Measurements from ENCODE around the gene SSMEM1. TPM values are rescaled to one million over a fixed set of nuclear protein-coding genes. Genes with fewer than 3 reads are reported as not detected.
A peak's percentile ranks its signal among the peaks of the same experiment; 100 is the strongest.

SSMEM1 gene
- total and polyA plus RNA-seq, 9 of the 15 experiments (the other 6 are each of a cell fraction or from before 2014, with no cell fraction given), result 0.10 to 0.28 (median 0.18) TPM; not detected in 4

GRCh38 chr7:130205084-130205947 is 2.3 kb upstream of the SSMEM1 start, which contains the start of gene TMEM209 (continued):
- TF ChIP-seq SP2 (IDR thresholded peaks at IDR 0.05; ENCODE audit: extremely low read depth, low read depth, low read length, poor library complexity, severe bottlenecking), result no peak
- TF ChIP-seq ATF4 (CRISPR knock-in tag; IDR thresholded peaks at IDR 0.05), result 0 out of 2 replicates have a peak, but pooled peaks have one; percentile 12
- no peak for TF ChIP-seq GATAD2A (IDR thresholded peaks at IDR 0.05)
- no peak for TF ChIP-seq YBX1 (IDR thresholded peaks at IDR 0.05)
- TF ChIP-seq ZNF699 (CRISPR knock-in tag; IDR thresholded peaks at IDR 0.05; ENCODE audit: insufficient replicate concordance), result no peak
- TF ChIP-seq MAFK (IDR thresholded peaks at IDR 0.05; ENCODE audit: low read length), result peak; percentile 82
- TF ChIP-seq, protein P1, sequence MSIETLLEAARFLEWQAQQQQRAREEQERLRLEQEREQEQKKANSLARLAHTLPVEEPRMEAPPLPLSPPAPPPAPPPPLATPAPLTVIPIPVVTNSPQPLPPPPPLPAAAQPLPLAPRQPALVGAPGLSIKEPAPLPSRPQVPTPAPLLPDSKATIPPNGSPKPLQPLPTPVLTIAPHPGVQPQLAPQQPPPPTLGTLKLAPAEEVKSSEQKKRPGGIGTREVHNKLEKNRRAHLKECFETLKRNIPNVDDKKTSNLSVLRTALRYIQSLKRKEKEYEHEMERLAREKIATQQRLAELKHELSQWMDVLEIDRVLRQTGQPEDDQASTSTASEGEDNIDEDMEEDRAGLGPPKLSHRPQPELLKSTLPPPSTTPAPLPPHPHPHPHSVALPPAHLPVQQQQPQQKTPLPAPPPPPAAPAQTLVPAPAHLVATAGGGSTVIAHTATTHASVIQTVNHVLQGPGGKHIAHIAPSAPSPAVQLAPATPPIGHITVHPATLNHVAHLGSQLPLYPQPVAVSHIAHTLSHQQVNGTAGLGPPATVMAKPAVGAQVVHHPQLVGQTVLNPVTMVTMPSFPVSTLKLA (conservative IDR thresholded peaks at IDR 0.05), result peak; percentile 76 to 88
- TF ChIP-seq PTBP1 (IDR thresholded peaks at IDR 0.05; ENCODE audit: low read depth, low read length), result no peak
- peak; percentile 90; the same call in 1 of the 2 replicates for TF ChIP-seq ERF (CRISPR knock-in tag; IDR thresholded peaks at IDR 0.05)
- TF ChIP-seq RNF2 (IDR thresholded peaks at IDR 0.05), result peak; percentile 31
- no peak for TF ChIP-seq ZBTB12 (CRISPR knock-in tag; IDR thresholded peaks at IDR 0.05)
- TF ChIP-seq, protein P2, sequence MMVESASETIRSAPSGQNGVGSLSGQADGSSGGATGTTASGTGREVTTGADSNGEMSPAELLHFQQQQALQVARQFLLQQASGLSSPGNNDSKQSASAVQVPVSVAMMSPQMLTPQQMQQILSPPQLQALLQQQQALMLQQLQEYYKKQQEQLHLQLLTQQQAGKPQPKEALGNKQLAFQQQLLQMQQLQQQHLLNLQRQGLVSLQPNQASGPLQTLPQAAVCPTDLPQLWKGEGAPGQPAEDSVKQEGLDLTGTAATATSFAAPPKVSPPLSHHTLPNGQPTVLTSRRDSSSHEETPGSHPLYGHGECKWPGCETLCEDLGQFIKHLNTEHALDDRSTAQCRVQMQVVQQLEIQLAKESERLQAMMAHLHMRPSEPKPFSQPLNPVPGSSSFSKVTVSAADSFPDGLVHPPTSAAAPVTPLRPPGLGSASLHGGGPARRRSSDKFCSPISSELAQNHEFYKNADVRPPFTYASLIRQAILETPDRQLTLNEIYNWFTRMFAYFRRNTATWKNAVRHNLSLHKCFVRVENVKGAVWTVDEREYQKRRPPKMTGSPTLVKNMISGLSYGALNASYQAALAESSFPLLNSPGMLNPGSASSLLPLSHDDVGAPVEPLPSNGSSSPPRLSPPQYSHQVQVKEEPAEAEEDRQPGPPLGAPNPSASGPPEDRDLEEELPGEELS (CRISPR knock-in tag; IDR thresholded peaks at IDR 0.05; ENCODE audit: borderline replicate concordance), result peak; percentile 0
- TF ChIP-seq PHTF2 (CRISPR knock-in tag; IDR thresholded peaks at IDR 0.05), result 0 out of 2 replicates have a peak, but pooled peaks have one; percentile 74
- TF ChIP-seq TEAD1 (CRISPR knock-in tag; IDR thresholded peaks at IDR 0.05), result peak in 1 of 2 experiments; percentile 45; a peak in 3 of 4 replicates
- TF ChIP-seq ZNF785 (CRISPR knock-in tag; IDR thresholded peaks at IDR 0.05), result no peak
- 0 out of 2 replicates have a peak, but pooled peaks have one; percentile 2 for TF ChIP-seq ZNF444 (CRISPR knock-in tag; IDR thresholded peaks at IDR 0.05)
- peak; percentile 64 for TF ChIP-seq NFE2L1 (tag; IDR thresholded peaks at IDR 0.05; ENCODE audit: borderline replicate concordance, low read depth)
- peak; percentile 45; the same call in 1 of the 2 replicates for TF ChIP-seq TCF7L2 (IDR thresholded peaks at IDR 0.05; ENCODE audit: low read depth, low read length)
- peak; percentile 31 to 52; a peak in 2 of 4 replicates for TF ChIP-seq SIX5 (IDR thresholded peaks at IDR 0.05; ENCODE audit: borderline replicate concordance in 1 of 2, insufficient read depth in 1 of 2, low read depth in 1 of 2, low read length in 2 of 2)
- no peak for TF ChIP-seq HDGF (IDR thresholded peaks at IDR 0.05)
